CD4-positive, alpha-beta T cell treated with Interleukin-4 for 1 hour (primary cell): ENCODE results near the gene ARPC1A.
"Not testable (repeated sequence)": the region's sequence is repeated elsewhere in the genome, so short reads cannot be mapped to it uniquely, and the experiment has no call there.

Experiments used
- DNase-seq, 2 donors: peaks; one replicate each; pipeline ENCODE4 v3.0.0-alpha.2; 2020 to 2022

The ARPC1A gene

GRCh38 chr7:99325592-99326407, at the start of gene ARPC1A:
Gene ARPC1A (plus strand): TSS chr7:99325898. CDS start chr7:99333354, 7,456 bp downstream.
- DNase-seq, result peak; percentile 93

- no peak for DNase-seq
These were observed 47.5 kb upstream of the ARPC1A start for GRCh38 chr7:99278180-99278579.

GRCh38 chr7:99284165-99284564, 41.5 kb upstream of the ARPC1A start:
- not testable (repeated sequence) for DNase-seq

- DNase-seq, result no peak
These were observed 37.7 kb upstream of the ARPC1A start for GRCh38 chr7:99287779-99288534.

GRCh38 chr7:99289185-99289584, 36.5 kb upstream of the ARPC1A start:
- no peak for DNase-seq

GRCh38 chr7:99290148-99290547, 35.5 kb upstream of the ARPC1A start:
- not testable (repeated sequence) for DNase-seq

GRCh38 chr7:99290980-99291607, 34.6 kb upstream of the ARPC1A start:
- DNase-seq, result no peak

- DNase-seq, result no peak
These were observed 33.6 kb upstream of the ARPC1A start for GRCh38 chr7:99292127-99292526.

- DNase-seq, result no peak
These were observed 32.5 kb upstream of the ARPC1A start for GRCh38 chr7:99293167-99293566.

GRCh38 chr7:99293650-99294049, 32.0 kb upstream of the ARPC1A start:
- DNase-seq, result no peak

GRCh38 chr7:99296471-99296870, 29.2 kb upstream of the ARPC1A start:
- no peak for DNase-seq

- no peak for DNase-seq
These were observed 24.2 kb upstream of the ARPC1A start for GRCh38 chr7:99301496-99301895.

GRCh38 chr7:99305473-99306260, 20.0 kb upstream of the ARPC1A start:
- no peak for DNase-seq

- no peak for DNase-seq
These were observed 17.1 kb upstream of the ARPC1A start for GRCh38 chr7:99308461-99309074.

- DNase-seq, result no peak
These were observed 16.6 kb upstream of the ARPC1A start for GRCh38 chr7:99309111-99309510.

GRCh38 chr7:99310004-99310403, 15.7 kb upstream of the ARPC1A start:
- no peak for DNase-seq

- no peak for DNase-seq
These were observed 14.0 kb upstream of the ARPC1A start for GRCh38 chr7:99311702-99312101.

GRCh38 chr7:99312316-99313203, 13.1 kb upstream of the ARPC1A start:
- peak; percentile 63 to 70 for DNase-seq

- DNase-seq, result no peak
These were observed 12.5 kb upstream of the ARPC1A start for GRCh38 chr7:99313204-99313573.

- no peak for DNase-seq
These were observed 11.2 kb upstream of the ARPC1A start for GRCh38 chr7:99314504-99314903.

GRCh38 chr7:99320371-99320770, 5.3 kb upstream of the ARPC1A start:
- no peak for DNase-seq
